AG04450 (cell line): ENCODE measurements around the gene HNRNPM. TPM values are rescaled to one million over a fixed set of nuclear protein-coding genes. Genes with fewer than 3 reads are reported as not detected.

Experiments used
- CTCF ChIA-PET: fragments of 300-600, 350-600 bp; formaldehyde crosslinking; extraction: SDS; loops from one replicate; lab custom pipeline; 2022; ENCODE audit warnings: antibody characterized with exemption, inconsistent platforms; lab: Charles Lee
- POLR2A ChIA-PET: fragments of 350-600 bp; formaldehyde crosslinking; extraction: SDS; loops from one replicate; lab custom pipeline; 2021; ENCODE audit warnings: antibody characterized with exemption, inconsistent platforms; lab: Yijun Ruan, JAX
- DNase-seq: peaks from one replicate; pipeline ENCODE4 v3.0.0-alpha.2; 2011; ENCODE audit warnings: low read depth, low spot score
- H3K27ac ChIP-seq: one replicate; pipeline ENCODE4 v1.5.1; 2012; ENCODE audit warnings: low read depth, low read length, control low read depth
- H3K27me3 ChIP-seq: one replicate; pipeline ENCODE4 v1.6.0; 2012; ENCODE audit warnings: low read length; ENCODE audit not compliant: control insufficient read depth, insufficient read depth
- H3K4me3 ChIP-seq: 2 replicates; pipeline ENCODE4 v1.5.1; 2011; ENCODE audit warnings: mild to moderate bottlenecking, low read depth, low read length, control low read depth
- H3K9me3 ChIP-seq: 2 replicates; pipeline ENCODE4 v1.5.1; 2012; ENCODE audit warnings: low read length; ENCODE audit not compliant: control insufficient read depth, insufficient read depth
- polyA plus RNA-seq: library from polyadenylated mRNA; depleted of rRNA; stranded (reverse); fragments of >200 nt; gene quantifications from 2 replicates; pipeline ENCODE4 v1.2.3, GENCODE V29; 2011
- TF ChIP-seq, protein P1 (sequence below): IDR thresholded peaks from 2 replicates; pipeline ENCODE4 v1.5.1; 2011; ENCODE audit warnings: low read depth, low read length, control low read depth, inconsistent platforms

HNRNPM gene
- polyA plus RNA-seq, 1 experiment = 122 TPM

DNA sequence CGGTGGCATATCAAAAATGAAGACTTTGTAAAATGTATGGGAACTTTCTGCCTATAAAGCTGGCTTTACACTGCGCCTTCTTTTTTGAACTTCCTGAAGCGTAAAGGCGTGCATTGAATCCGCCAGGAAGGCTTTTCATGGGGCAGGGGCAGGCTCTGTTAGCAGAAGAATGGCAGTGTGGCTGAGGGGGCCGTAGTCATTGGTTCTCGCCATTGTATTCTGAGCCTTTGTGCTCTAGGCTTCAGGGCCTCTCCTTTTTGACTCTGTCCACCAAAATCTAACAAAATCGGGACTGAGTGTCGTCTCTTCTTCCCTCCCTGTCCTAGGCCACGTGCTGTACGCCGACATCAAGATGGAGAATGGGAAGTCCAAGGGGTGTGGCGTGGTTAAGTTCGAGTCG lies 43.6 kb downstream of the HNRNPM start:
- H3K27me3 ChIP-seq = no peaks in the 10 kb centered on the region
- no peak for DNase-seq
- POLR2A ChIA-PET = no interaction called here
- TF ChIP-seq, protein P1, sequence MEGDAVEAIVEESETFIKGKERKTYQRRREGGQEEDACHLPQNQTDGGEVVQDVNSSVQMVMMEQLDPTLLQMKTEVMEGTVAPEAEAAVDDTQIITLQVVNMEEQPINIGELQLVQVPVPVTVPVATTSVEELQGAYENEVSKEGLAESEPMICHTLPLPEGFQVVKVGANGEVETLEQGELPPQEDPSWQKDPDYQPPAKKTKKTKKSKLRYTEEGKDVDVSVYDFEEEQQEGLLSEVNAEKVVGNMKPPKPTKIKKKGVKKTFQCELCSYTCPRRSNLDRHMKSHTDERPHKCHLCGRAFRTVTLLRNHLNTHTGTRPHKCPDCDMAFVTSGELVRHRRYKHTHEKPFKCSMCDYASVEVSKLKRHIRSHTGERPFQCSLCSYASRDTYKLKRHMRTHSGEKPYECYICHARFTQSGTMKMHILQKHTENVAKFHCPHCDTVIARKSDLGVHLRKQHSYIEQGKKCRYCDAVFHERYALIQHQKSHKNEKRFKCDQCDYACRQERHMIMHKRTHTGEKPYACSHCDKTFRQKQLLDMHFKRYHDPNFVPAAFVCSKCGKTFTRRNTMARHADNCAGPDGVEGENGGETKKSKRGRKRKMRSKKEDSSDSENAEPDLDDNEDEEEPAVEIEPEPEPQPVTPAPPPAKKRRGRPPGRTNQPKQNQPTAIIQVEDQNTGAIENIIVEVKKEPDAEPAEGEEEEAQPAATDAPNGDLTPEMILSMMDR = no peak
- H3K9me3 ChIP-seq = no peaks in the 10 kb centered on the region; the same call in 1 of the 2 replicates
- CTCF ChIA-PET = no interaction called here
- H3K27ac ChIP-seq = no peak overlapping the region
- H3K4me3 ChIP-seq = no peak overlapping the region

DNA sequence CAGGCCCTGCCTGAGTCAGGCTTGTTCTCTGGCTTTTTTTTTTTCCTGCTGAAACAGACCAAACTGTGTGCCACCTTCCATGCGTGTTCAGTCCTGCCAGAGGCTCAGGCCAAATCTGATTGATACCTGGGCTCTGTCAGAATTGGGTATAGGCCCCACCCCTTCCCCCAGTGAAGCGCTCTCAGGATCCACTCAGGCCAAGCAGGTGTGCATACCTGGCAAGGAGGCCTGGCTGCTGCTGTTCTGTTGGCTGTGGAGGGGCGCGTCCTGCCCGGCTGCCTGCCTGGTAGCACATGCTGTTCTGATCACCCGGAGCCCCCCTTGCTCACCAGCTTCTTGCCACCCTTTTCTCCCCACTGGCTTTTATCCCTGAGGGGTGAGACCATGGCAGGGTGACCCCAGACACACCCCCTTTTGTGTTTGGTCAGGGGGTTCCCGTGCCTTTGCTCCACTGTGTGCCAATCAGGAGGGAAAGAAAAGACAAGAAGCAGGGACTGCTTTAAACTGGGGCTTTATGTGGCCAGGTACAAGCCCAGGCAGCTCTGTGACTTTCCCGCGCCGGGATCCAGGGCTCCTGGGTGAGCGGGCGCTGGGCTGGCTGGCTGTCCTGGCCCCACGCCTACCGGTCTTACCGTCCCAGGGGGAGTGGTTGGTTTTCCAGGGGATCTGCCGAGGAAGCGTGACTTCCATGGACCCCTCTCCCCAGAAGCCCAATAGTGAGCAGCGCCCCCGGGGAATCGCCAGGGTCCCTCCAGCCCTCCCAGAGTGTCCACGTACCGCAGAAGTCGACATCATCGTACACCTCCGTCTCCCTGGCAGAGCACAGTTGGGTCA lies 45.0 kb downstream of the HNRNPM start:
- POLR2A ChIA-PET = no interaction called here
- CTCF ChIA-PET = no interaction called here
- TF ChIP-seq, protein P1 = no peak
- Histone ChIP-seq H3K27ac (no peak overlapping the region), H3K9me3 (no peaks in the 10 kb centered on the region; the same call in 1 of the 2 replicates), H3K4me3 (no peak overlapping the region), H3K27me3 (no peaks in the 10 kb centered on the region)
- no peak for DNase-seq

DNA sequence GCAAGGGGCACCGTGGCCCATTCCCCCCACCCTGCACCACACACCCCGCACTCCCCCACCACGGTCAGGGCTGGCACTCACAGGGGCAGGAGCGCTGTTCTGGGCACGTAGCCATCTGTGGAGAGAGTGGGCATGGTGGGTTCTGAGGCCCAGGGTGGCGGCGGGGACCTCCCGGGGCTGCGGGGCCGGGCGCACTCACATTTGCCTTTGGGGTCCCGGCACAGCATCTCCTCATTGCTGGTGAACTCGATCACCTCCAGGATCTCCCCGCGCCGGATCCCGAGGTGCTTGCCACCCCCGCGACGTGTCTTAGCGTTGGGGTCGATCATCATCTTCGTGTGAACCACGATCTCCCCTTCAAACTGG lies 45.6 kb downstream of the HNRNPM start:
- Histone ChIP-seq H3K27me3 (no peaks in the 10 kb centered on the region), H3K27ac (no peak overlapping the region), H3K4me3 (no peak overlapping the region), H3K9me3 (no peaks in the 10 kb centered on the region; the same call in 1 of the 2 replicates)
- ChIA-PET CTCF (no interaction called here), POLR2A (no interaction called here)
- no peak for DNase-seq
- TF ChIP-seq, protein P1 = no peak

DNA sequence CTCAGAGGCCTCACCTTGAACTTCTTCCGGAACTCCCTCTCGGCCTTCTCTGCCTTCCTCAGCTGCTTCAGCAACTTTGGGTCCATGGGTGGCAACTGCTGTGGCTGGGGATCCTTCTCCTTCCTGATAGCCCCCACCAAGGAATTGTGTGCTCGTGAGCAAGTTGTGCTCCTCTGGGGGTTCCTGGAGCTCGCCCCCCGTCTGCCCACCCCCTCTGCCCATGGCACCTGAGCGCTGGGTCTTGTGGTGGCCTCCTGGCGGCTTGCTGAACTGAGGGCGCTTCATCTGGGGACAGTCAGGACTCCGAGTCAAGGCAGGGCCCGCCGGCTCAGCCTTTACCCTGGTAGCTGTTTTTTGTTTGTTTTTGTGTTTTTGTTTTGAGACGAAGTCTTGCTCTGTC lies 46.1 kb downstream of the HNRNPM start:
- TF ChIP-seq, protein P1 = no peak
- CTCF ChIA-PET = no interaction called here
- POLR2A ChIA-PET = no interaction called here

DNA sequence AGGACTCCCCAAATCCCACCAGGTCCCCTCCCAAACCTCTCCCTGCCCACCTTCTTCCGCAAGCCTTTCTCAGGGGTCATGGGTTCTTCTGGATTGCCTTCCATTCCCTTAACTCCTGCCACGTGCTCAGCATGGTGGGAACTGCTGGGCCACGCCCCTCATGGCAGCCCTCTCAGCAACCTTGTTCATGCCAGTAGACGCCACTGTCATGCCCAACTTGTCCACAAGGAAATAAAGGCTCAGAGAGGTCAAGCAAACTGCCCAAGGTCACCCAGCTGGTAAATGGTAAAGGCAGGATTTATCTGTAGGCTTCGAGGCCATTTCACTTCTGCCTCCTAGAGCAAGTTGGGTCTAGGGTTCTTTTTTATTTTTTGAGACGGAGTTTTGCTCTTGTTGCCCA lies 46.8 kb downstream of the HNRNPM start:
- Histone ChIP-seq H3K27ac (no peak overlapping the region), H3K9me3 (no peaks in the 10 kb centered on the region; the same call in 1 of the 2 replicates), H3K4me3 (no peak overlapping the region), H3K27me3 (no peaks in the 10 kb centered on the region)
- TF ChIP-seq, protein P1 = 0 out of 2 replicates have a peak, but pooled peaks have one; percentile 12
- no peak for DNase-seq
- ChIA-PET CTCF (no interaction called here), POLR2A (no interaction called here)

More for the DNA sequence above, 46.1 kb downstream of the HNRNPM start:
- H3K4me3 ChIP-seq = no peak overlapping the region
- no peak overlapping the region for H3K27ac ChIP-seq
- H3K27me3 ChIP-seq = no peaks in the 10 kb centered on the region
- H3K9me3 ChIP-seq = no peaks in the 10 kb centered on the region; the same call in 1 of the 2 replicates
- no peak for DNase-seq
